NCI-H1417 treated with DMSO at 0.1 percent for 48 hours (cell line): ENCODE data around the gene DENND5A.
A peak's percentile ranks its signal among the peaks of the same experiment; 100 is the strongest.
"Not testable (repeated sequence)": the region's sequence is repeated elsewhere in the genome, so short reads cannot be mapped to it uniquely, and the experiment has no call there.

Experiments
- DNase-seq: peaks from one replicate; lab custom pipeline; 2025; lab: John Stamatoyannopoulos, UW

The DENND5A gene

DNA sequence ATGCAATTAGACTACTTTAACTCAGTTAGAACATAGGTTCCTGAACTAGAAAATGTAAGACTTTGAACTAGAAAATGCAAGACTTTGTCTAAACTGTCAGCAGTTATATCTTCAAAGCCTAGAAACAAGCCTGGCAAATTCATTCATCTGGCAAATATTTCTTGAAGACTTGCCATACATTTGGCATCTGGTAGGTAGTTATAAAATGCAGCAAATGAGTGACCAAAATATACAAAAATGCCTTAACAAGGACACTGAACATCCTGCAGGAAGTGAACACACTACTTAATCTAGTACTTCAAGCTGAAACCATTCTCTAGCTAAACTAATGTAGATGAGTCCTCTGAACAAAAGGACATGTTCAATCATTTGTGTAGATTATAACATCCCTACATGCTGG, 89.0 kb downstream of the DENND5A start:
- no peak for DNase-seq

DNA sequence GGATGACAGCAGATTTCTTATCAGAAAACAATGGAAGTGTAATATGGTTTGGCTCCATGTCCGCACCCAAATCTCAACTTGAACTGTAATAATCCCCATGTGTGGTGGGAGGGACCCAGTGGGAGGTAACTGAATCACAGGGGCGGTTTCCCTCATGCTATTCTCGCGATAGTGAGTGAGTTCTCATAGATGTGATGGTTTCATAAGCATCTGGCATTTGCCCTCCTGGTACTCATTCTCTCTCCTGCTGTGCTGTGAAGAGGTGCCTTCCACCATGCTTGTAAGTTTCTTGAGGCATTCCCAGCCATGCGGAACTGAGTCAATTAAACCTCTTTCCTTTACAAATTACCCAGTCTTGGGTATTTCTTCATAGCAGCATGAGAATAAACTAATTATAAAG, 92.8 kb downstream of the DENND5A start:
- DNase-seq = no peak

DNA sequence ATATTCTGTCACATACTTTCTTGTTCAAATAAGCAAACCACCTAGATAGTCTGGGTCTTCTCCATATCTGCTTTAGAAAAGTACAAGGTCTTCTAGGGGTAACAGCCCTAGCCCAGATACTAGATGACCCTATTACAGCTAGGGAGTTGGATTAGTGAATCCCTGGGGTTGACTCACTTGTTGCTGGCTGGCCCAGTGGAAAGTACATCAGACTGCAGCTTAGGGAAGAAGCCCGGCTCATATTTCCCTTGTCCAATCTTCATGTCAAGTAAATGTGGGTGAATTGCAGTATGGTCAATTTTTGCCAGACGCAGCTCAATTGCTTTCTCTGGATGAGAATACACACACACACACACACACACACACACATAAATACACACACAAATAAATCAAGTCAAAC, 94.7 kb downstream of the DENND5A start:
- DNase-seq = no peak

DNA sequence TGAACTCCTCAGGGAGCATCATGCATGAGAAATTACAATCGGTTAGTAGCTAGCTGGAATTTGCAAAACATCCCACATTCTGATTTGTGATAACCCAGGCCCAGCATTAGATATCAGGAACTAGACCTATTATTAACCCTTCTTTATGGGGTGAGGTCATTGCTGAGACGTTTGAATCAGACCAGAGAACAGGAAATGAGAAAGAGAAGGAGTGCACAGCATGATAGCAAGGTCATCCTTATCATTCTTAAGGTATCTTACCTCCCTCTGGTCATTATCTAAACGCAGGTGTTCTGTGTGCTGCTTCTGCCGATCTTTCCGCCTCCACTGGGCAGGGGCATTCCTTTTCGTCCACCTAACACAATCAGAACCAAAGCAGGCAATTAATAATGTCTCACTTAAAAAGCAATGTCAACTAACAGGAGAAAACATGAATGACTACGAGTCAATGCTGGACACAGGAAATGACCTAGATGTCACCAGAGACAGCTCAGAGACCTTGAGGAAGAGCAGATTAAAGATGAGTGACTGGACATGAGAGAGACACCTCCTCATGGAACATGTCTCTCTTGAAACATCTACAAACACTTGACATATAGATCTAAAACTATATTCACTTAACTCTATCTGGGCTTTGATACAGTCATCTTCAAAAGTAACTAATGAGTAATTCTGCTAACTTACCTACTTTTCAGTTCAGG, 95.4 kb downstream of the DENND5A start:
- no peak for DNase-seq

DNA sequence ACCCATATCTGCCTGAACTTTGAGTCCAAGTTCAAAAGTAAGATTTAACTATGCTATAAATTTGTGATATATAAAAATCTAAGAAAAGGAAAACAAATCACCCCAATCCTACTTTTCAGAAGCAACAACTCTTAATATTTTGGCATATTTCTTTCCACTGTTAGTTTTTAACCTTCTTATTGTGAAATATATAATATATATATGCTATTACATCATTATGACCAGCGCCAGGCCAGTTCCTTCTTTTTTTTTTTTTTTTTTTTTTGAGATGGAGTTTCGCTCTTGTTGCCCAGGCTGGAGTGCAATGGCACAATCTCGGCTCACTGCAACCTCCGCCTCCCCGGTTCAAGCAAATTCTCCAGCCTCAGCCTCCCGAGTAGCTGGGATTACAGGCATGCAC, 103.2 kb downstream of the DENND5A start:
- not testable (repeated sequence) for DNase-seq

DNA sequence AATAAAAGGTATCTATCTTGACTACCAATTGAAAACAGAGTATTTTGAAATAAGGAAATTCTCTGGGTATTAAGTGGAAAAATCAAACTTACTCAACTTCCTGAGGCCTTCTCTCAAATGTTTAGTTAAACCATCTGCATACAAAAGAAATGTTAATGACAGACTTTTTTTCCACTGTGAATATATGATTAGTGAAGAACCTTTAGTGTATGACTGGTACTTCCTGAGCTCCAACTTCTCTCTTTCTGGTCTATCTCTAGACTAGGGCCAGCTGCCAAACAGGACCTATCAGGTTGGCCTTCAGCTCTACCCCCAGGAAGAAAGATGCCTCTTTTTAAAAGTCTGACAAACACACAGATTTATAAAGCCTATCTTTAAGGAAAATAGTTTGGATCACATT, 105.0 kb downstream of the DENND5A start:
- no peak for DNase-seq

DNA sequence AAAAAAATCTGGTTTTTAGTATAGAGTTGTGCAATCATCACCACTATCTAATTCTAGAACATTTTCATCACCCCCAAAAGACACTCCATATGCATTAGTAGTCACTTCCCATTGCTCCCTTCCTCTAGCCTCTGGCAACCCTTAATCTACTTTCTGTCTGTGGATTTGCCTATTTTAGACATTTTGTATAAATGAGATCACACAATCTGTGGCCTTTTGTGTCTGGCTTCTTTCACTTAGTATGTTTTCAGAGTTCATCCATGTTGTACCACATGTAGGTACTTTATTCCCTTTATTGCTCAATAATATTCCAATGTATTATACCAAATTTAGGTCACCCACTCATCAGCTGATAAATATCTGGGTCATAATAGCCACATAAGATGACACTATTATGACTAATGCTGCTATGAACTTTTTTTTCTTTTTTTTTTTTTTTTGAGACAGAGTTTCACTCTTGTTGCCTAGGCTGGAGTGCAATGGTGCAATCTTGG, 106.2 kb downstream of the DENND5A start:
- no peak for DNase-seq

DNA sequence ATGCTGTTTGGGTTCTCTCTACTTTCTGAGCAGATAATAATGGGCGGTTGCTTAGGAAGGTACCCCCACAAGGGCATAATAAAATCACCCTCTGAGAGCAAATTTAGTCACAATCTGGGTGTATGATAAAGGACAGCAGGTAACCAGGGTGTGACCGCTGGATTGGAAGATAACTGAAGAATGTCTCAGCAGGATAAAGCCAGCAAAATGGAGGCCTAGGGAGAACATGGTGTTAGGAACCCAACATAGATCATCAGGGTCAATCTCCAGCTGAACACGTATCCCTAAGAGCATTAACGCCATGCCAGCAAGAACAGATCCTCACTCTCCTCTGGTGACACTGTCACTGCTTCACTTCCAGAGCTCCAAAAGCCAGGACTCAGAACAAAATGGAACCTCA, 109.2 kb downstream of the DENND5A start:
- DNase-seq = no peak

DNA sequence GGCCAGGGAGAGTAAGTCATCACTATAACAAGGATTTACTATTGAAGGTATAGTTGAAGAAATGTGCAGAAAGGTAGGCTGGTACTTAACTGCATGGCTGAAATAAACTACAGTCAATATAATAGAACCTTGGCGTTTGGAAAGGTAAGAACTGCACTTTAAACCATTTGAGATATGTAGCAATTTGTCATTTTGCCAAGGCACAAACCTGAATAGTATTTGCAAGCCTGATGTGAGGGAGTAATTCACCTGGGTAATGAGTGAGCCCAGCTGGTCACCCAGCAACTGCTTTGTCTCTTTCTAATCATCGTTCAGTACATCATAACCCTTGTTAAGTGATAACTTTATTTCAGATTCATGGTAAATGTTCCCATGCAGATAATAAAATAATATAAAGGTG, 111.5 kb downstream of the DENND5A start:
- no peak for DNase-seq

DNA sequence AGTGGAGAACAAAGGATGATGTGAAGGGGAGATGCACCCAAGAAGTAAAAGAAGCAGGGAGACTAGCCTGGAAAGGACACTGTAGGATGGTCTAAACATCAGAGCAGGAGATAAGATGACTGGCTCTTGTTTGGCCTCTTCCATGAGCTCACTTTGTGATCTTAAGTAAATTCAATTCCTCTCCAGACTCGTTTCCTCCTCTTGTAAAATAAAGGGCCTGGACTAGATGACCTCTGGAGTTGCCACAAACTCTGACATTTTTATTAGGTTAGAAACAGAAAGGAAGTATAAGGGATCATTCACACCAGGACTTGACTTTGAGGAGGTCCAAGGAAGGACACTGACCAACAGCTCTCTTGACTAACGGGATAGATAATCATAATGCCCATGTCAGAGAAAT, 113.5 kb downstream of the DENND5A start:
- DNase-seq = no peak

DNA sequence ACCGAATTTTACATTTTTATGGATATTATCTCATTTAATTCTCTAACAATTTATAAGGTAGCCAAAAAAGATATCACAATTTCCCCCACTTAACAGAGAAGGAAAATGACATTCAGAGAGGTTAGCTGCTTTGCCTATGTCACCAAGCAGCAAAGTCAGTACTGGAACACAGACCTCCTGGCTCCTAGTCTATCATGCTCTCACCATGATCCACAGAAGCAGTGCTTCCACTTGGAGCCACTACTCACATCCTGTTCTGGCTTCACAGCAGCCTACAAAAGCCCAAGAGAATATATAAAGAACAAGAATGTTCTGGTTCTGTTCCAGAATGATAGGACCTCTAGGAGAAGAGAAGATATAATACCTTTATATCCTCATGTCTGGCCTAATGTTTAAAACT, 114.2 kb downstream of the DENND5A start:
- no peak for DNase-seq

DNA sequence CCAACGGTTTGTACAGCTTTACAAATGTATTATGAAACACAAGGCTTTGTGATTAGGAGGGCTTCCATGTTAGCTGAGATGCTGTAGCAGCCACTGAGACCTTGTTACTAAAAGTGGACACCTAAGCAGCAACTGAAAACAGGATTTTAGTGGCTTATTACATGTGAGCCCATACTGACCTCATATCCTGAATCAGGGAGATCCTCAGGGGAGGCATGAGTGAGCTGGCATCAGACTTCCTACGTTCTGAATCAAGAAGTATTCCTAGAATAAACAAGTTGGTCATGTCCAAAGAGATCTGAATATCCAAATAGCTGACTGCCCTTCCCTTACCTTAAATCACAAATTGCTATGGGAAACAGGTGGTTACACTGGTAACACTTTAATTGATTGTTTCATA, 114.6 kb downstream of the DENND5A start:
- no peak for DNase-seq

DNA sequence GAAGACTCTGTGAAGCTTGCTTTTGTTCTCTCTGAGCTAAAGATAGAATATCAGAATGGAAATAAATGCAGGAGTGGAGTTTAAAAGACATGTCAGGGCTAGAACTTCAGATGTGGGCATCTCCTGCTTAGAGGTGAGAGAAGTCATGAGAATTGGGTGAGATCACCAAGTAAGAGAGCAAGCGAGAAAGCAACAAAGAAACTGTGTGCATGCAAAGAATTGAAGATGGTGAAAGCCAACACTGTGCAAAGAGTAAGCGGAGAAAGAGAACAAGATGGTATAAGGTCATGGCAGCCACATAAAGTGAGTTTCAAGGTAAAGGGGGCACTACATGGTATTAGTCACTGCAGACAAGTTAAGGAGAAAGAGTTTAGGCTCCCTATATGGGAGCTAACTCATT, 116.4 kb downstream of the DENND5A start:
- DNase-seq = no peak

DNA sequence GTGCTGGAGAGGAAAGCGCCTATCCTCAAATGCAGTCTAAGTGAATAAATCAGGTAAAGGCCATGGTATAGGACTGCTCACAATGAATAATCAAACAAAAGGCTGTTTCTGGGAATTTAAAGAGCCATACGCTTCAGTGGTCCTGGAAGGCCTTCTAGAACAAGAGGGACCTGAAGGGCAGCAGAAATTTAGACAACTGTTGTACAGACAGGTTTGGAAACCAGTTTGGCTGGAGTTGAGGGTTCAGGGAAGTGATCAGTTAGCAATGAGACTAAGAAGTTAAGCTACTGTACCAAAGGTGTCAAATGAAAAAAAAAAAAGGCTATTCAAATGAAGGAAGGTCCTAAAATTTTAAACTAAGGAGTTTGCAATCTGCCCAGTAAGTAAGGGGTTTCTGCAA, 117.1 kb downstream of the DENND5A start:
- DNase-seq = no peak

DNA sequence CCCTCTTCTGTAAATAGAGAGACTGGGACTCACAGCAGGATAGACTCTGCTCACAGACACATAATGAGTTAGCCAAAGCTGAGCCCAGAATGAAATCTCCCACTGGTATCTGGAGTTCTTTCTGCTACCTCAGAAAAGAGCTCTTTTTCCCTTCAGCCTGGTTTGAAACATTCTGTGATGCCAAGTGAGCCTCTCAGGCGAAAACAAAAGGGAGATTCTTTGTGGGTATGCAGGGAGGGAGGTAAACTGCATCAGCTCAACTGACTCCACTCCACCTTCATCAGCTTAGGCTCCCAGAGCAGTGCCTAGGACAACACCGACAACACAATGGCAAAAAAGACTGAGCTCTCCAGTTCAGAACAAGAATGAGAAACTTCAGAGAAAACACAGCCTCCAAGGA, 118.7 kb downstream of the DENND5A start:
- DNase-seq = no peak

DNA sequence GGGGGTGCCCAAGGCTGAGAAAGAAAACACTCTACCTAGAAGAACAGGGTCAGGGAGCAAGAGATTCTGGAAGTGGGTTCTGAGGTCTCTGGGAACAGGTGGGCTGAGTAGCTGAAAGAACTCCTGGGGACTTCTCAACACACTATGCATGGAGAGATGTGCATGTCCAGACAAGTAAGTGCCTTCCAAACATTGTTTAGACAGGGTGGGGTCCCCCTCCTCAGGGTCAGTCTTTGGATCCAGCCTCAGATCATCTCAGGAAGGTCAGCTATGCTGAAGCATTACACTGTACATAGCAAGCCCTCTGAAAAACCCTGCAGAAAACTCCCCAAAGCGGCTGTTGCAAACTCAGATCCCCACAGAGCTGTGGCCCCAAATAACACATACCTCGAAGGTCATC, 119.9 kb downstream of the DENND5A start:
- no peak for DNase-seq

DNA sequence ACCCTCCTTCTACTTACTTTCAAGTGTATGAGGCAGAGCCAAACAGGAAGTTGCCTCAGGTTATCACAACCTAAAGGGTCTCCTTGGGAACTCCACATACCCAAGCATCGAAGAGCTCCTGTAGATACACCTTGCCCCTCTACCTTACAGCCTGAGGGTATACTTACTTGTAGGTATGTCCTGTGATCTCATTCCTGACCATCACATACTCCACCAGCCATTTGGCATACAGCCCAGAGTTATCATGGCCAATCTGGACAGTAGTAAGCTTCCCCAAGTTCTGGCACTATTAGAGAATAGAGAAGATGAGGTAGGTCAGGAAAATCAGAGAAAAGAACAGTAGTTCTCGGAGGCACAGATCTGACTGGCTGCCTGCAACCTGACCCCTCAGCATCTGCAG, 120.3 kb downstream of the DENND5A start:
- no peak for DNase-seq

DNA sequence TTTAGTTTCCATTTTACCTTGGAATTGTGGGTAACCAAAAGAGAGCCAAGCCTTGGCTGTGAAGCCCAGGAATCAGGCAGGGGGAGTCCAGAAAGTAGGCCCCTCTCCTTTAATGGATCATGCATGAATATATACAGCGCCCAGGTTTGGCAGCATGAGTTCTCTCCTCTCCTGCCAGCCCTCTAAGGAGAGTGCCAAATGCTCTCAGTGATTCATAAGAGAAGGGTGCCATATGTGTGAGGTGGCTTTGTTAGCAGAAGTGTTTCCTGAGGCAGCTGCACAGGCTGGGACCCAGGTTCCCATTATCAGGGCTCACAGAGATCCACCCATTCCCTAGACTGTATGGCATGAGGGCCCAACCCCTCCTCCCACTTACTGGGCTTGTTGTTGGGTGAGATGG, 121.4 kb downstream of the DENND5A start:
- DNase-seq = no peak

DNA sequence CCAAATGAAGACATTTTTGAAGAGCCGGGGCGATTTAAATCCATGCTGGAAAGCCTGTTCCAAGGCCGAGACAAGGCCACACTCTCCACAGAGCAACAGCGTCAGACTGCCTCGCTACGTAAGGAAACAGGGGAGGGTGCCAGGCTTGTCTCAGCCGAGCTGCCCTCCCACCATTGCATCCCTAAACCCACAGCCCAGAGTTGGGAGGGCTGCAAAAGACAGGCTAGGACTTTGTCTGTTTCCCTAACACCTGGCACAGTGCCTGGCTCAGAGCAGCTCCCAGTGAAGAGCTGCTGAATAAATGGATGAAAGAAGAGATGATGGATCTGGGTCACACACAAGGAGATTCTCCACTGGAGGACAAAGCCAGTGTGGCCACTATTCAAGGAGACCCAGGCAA, 122.4 kb downstream of the DENND5A start:
- no peak for DNase-seq

DNA sequence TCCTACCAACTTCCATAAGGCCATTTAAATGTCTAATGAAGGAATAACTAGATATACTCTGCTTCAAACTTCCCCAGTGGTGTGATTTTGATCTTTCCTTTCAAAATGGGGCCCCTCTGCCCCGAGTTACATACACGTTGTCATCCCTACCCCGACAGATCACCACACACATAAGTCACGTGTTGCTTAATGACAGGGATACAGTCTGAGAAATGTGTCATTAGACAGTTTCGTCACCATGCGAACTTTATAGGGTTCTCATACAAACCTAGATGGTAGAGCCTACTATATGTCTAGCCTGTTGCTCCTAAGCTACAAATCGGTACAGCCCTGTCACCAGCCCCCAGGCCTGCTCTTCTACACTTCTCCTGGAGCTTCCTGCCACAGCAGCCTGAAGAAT, 124.0 kb downstream of the DENND5A start:
- no peak for DNase-seq

DNA sequence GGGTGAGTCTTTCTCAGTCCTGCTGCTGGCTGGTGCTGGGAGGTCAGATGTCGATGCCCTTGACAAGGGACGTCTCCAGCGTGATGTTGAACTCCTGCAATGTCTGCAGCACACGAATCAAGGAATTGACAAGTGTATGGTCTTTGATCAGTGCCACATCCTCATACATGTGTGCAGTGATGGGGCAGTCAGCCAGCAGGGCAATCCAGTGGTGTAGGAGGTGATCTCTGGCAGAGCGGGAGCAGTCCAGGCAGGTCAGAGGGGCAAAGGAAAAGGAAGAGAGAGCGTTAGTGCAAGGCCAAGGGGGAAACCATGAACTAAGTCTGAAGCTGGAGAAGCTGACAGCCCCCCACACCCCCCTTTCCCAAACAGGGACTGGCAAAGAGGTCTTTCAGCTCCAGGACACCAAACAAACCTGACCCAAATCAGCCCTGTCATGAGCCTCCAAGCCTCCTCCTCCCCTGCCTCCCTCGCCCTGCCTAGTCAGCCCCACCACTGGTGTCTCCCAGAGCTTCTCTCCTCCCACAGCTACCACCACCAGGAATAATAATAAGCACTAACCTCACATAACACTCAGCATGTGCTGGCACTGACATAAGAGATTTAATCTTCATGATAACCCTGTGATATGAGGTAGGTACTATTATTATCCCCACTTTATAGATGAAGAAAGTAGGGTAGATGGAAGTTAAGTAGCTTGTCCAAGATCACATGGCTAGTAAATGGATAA, 125.4 kb downstream of the DENND5A start:
- DNase-seq = no peak

DNA sequence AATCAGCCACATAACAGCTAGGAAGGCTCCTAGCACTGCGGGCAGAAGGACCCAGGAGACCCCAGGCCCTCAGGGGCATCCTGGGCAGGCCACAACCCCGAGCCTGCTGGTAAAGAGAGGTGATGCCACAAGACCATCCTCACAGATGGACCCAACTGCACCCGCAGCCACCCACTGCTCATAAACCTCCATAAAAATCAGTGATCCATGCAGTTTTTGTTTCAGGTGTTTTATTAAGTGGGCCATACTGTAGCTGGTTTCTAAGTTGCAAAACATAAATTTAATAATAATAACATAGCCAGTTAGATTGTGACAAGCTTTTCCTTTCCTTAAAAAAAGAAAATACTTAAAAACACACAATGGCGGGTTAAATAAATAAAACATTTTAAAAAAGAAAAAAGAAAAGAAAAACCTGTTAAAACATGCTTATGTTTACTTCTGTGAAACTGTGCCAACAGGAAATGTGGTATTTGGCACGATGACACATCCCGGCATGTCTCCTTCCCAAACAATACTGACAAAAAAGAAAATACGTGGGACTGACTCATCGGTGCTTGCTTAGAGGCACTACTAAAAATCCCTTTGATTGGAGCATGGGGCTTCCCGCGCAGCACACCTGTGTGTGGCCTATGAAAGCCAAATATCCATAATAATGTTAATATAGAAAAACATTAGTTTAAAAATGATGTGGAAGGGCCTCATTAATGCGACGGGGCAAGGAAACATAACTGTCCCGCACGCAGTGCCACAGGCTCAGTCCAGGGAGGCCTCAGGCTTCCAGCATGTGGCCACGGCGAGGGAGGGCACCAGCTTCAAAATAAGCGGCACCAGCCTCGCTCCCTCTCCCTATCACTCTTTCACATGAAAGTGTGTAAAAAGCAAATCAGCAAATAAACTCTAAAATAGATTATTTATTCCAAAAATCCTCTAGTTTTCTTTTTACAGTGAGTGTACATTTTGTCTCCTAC, 126.3 kb downstream of the DENND5A start:
- peak; percentile 79 for DNase-seq

DNA sequence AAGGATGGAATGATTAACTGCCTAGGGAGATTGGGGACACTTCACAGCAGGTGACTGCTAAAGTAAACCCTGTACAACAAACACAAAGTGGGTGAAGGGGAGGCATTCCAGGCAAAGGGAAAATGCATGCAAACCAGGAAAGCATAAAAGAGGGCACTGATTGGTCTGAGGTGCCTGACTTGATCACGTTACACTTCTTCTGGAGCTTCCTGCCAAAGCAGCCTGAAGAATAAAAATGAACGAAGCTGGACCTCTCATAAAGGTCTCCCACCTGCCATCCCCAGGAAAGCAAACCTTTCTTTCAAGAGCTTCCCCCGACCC, 127.1 kb downstream of the DENND5A start:
- DNase-seq = peak; percentile 79
